BJ (cell line): Measurements from ENCODE around the gene WDTC1. TPM values are rescaled to one million over a fixed set of nuclear protein-coding genes. Genes with fewer than 3 reads are reported as not detected.
"Not testable (repeated sequence)": the region's sequence is repeated elsewhere in the genome, so short reads cannot be mapped to it uniquely, and the experiment has no call there.

Source experiments
- CTCF ChIA-PET: fragments of 350-600 bp; formaldehyde crosslinking; extraction: SDS; loops from one replicate; lab custom pipeline; 2021; ENCODE audit warnings: antibody characterized with exemption, inconsistent platforms; lab: Yijun Ruan, JAX
- POLR2A ChIA-PET: fragments of 300-600 bp; sonication (Branson Sonifier 250); formaldehyde crosslinking; extraction: SDS; loops from one replicate; lab custom pipeline; 2021; ENCODE audit warnings: antibody characterized with exemption; lab: Charles Lee
- DNase-seq: peaks from one replicate; pipeline ENCODE4 v3.0.0-alpha.2; 2011; ENCODE audit warnings: low read depth
- H3K27me3 ChIP-seq: 2 replicates; pipeline ENCODE4 v1.6.0; 2011; ENCODE audit warnings: low read length; ENCODE audit not compliant: control insufficient read depth, insufficient read depth
- H3K36me3 ChIP-seq: 2 replicates; pipeline ENCODE4 v1.5.1; 2011; ENCODE audit warnings: low read length; ENCODE audit not compliant: control insufficient read depth, insufficient read depth
- H3K4me3 ChIP-seq: 2 replicates; pipeline ENCODE4 v1.5.1; 2011; ENCODE audit warnings: low read depth, mild to moderate bottlenecking, control low read depth, low read length
- CTCF ChIP-seq: IDR thresholded peaks from 2 replicates; pipeline ENCODE4 v1.5.1; 2011; ENCODE audit warnings: low read depth, mild to moderate bottlenecking, control low read depth, inconsistent platforms, low read length, moderate library complexity; ENCODE audit not compliant: insufficient read depth
- polyA plus RNA-seq: library from polyadenylated mRNA; depleted of rRNA; stranded (reverse); fragments of >200 nt; gene quantifications from 2 replicates; pipeline ENCODE4 v1.2.3, GENCODE V29; 2011

The WDTC1 gene
- polyA plus RNA-seq, 1 experiment = 16.4 TPM

GRCh38 chr1:27220096-27220495 lies 14.3 kb upstream of the WDTC1 start:
- DNase-seq = no peak
- ChIA-PET CTCF (interaction anchor here (0.9 to 1.0 kb wide), 2 partner anchors 10 to 78 kb away, joined by 4 to 5 read pairs; no protein-coding TSS in a partner anchor), POLR2A (no interaction called here)
- no peak overlapping the region for H3K4me3 ChIP-seq
- TF ChIP-seq CTCF = no peak
- H3K36me3 ChIP-seq = no peaks in the 10 kb centered on the region
- no peaks in the 10 kb centered on the region for H3K27me3 ChIP-seq

- POLR2A ChIA-PET, H3K36me3 ChIP-seq, DNase-seq, H3K4me3 ChIP-seq, H3K27me3 ChIP-seq: not testable (repeated sequence)
- CTCF ChIA-PET = interaction anchor here (1.0 kb wide), 1 partner anchor 10 kb away, joined by 5 read pairs; no protein-coding TSS in a partner anchor
Measured at GRCh38 chr1:27220702-27221497, 13.5 kb upstream of the WDTC1 start.

- CTCF ChIA-PET = interaction anchor here (0.6 to 2.2 kb wide), 4 partner anchors 9 to 122 kb away, joined by 3 to 4 read pairs (median 3); no protein-coding TSS in a partner anchor
- no peak for TF ChIP-seq CTCF
- H3K27me3 ChIP-seq = no peaks in the 10 kb centered on the region
- H3K4me3 ChIP-seq = no peak overlapping the region
- no peak for DNase-seq
- H3K36me3 ChIP-seq = no peaks in the 10 kb centered on the region
- POLR2A ChIA-PET = interaction anchor here (0.6 kb wide), 1 partner anchor 8 kb away, joined by 3 read pairs; no protein-coding TSS in a partner anchor
Measured at GRCh38 chr1:27225621-27226020, 8.8 kb upstream of the WDTC1 start.

- Histone ChIP-seq H3K27me3 (no peaks in the 10 kb centered on the region), H3K4me3 (no peak overlapping the region), H3K36me3 (no peaks in the 10 kb centered on the region)
- DNase-seq = no peak
- ChIA-PET CTCF (interaction anchor here (1.1 kb wide), 1 partner anchor 30 kb away, joined by 4 read pairs; no protein-coding TSS in a partner anchor), POLR2A (no interaction called here)
- no peak for TF ChIP-seq CTCF
Measured at GRCh38 chr1:27227765-27228164, 6.7 kb upstream of the WDTC1 start.

- peak overlapping the region; percentile 46; the same call in 1 of the 2 replicates for H3K4me3 ChIP-seq
- ChIA-PET POLR2A (interaction anchor here (0.6 kb wide), 1 partner anchor 8 kb away, joined by 3 read pairs; no protein-coding TSS in a partner anchor), CTCF (interaction anchor here (0.8 kb wide), 1 partner anchor 10 kb away, joined by 3 read pairs; no protein-coding TSS in a partner anchor)
Measured at GRCh38 chr1:27233667-27234048, 774 bp upstream of the WDTC1 start.

More at GRCh38 chr1:27233667-27234048, 774 bp upstream of the WDTC1 start:
- Histone ChIP-seq H3K36me3 (no peaks in the 10 kb centered on the region), H3K27me3 (no peaks in the 10 kb centered on the region)
- no peak for TF ChIP-seq CTCF
- DNase-seq = no peak
